Erythroblast (primary cell): ENCODE measurements around the gene FHOD1.

Source experiments
- GATA1 ChIP-seq: IDR thresholded peaks from 2 replicates; pipeline ENCODE4 v1.6.1; 2011; ENCODE audit warnings: low read depth, mild to moderate bottlenecking, control low read depth, low read length, moderate library complexity
- POLR2A ChIP-seq: IDR thresholded peaks from 2 replicates; pipeline ENCODE4 v1.6.1; 2011; ENCODE audit warnings: mild to moderate bottlenecking, low read length

DNA sequence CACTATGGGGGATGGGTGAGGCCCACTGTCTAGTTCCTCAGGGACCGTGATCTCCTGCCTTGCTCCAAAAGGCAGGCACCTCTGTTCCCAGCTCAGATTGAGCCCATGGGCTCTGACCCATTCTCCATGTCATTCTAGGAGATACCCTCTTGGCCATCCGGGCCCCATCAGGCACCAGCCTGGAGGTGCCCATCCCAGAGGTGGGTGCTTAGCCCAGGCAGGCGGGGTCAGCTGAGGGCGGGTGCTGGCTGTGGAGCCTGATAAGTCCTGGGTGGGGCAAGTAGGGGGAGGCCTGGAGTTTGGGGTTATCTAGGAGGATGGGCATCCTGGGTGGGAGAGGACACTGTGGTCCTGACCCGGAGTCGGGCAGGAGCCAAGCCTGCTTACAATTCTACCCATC is 53.0 kb downstream of the FHOD1 start:
- peak; percentile 85 for TF ChIP-seq POLR2A
- no peak for TF ChIP-seq GATA1
